GM21576 (cell line): ENCODE data around the gene ADCY5.

Experiments used
- ATAC-seq: cut with Tn5 transposase; IDR thresholded peaks from one replicate; pipeline ENCODE4 v1.9.1; 2021; ENCODE audit warnings: mild to moderate bottlenecking, moderate library complexity; ENCODE audit not compliant: unreplicated experiment

ADCY5 gene

DNA sequence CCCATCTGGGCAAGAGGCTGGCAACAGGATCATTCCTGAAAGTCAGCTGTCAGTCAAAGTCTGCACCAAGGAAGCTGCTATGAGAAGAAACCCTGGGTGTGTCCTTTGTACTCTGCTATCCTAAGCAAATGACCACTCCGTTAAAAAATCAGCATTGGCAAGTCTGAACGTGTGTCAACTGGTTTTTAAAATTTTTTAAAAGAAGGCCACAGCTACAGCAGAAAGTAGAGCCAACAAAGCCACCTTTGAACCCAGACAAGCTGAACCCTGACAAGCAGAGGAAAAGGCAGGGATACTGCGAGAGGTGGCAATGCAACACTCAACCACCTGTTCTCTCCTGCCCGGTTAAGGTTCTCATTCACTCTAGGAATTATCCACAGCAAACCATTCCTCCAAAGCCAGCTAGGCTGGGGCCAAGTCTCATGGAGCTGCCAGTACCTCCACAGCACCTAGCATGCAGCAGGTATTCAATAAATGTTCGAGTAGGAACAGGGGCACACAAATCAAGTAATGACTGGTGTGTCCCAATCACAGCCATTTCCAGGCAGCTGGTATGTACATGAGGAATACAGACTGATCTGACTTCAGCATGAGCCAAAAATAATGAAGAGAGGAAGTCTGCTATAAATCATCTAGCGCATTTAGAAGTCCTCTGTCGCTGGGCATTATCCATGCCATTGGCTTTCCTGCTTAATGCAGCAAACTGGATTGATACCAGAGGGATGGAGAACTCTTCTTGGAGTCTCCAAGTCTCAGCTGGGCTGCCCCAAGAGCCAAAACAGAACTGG lies 76.0 kb downstream of the ADCY5 start:
- ATAC-seq, result no peak

DNA sequence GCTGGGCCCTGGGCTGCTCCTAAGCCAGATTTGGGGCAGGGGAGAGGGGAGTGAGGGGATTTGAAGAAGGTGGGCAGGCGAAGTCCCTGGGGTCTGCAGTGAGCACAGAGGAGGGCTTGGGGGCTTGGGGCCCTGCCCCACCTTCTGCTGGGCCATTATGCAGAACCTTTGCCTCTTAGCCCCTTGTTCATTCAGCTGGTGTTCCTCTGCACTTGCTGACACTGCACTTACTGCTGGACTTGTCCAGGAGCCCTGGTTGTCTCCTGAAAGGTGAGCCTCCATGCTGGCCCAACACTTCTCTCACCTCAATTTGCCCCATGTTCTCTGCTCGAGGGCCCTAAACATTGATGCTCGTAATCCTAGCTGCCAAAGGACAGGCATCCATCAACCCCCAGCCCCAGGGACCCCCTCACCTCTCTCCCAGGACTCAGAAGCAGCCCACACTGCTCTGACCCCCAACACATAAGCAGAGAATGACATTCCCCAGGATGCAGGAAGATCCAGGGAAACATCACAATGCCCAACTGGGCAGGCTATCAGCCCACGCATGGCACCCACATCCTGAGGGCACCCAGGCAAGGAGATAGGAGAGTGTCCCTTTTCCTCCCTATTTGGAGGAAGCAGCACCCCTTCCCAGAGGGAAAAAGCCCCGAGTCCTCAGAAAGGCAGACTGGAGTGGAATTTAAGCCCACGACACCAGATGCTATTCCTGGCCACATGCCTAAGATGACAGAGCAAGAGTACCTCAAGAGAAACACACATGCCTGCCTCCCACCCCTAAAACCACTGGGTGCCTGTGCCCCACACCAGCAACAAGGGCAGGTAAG lies 76.8 kb downstream of the ADCY5 start:
- ATAC-seq, result no peak

DNA sequence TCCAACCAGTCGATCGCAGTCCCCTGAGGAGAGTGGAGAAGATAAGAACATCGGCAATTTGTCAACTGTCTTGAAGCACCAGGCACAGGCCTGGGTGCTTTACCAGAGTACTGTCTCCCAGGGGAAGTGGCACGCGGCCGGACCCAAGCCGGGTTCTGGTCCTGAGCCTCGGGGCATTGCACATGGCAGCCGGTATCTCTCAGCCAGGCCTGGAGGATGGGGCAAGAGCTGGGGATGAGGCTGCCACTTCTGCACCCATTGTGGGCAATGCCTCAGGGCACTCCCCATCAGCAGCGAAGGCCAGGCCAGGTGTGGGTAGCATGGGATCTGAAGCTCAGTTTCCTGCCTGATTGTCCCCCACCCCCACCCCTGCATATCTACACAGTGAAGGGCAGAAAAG lies 77.5 kb downstream of the ADCY5 start:
- ATAC-seq, result no peak

DNA sequence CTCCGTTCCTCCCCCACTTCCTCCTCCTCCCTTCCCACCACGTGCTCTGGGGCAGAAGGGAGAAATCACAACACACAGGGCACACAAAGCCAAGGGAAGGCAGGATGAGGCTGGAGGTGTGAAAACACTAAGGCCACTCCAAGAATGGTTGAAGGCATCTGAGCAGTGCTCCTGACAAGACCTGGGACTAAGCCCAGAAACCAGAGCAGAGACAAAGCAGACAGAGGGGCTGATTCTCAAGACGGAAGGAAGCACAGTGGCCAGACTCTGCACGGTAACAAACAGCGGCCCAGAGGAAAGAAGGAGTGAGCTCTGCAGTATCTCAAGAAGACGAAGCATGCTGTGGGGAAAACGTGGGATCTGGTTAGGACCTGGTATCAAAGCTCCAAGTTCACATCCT lies 78.1 kb downstream of the ADCY5 start:
- ATAC-seq, result no peak

DNA sequence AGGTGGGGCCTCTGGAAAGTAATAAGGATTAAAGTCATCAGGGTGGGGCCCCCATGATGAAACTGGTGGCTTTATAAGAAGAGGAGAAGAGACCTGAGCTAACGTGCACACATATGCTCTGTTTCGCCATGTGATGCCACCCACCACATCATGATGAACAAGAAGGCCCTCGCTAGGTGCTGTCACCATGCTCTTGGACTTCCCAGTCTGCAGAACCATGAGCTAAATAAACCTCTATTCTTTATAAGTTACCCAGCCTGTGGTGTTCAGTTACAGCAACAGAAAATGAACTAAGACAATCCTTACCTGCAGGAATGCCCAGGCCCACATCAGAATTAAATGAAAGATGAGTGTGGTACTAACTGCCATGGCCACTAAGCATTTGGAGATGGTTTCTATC lies 79.8 kb downstream of the ADCY5 start:
- ATAC-seq, result no peak

DNA sequence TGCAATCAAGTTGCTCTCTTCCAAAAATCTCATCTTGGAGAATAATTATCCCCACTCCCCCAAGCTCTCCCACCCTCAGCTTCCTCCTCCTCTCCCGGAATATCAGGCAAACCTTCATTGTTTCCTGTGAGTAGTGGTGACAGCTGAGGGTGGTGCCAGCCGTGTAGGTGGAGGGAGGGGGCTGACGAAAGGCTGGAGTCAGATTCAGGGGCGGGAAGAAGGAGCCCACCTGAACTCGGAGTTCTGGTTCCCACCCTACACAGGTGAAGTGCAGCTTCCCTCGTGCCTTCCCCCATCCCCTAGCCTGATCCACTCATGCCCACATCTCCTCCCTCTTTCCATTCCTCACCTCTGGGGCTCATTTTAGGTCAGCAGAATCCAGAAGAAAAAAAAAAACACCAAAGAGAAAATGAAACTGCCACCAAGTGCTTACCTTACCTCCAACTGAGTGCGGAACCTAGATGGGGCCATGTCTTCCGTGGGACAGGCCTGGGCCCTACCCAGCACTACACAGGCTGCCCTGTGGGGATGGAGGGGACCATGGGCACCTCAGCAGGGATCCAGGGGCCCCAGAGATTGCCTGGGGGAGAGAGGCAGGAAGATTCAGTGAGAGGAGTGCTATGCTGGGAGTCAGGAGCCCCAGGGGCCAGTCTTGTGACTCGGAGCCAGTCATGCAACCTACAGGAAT lies 81.3 kb downstream of the ADCY5 start:
- ATAC-seq, result no peak

DNA sequence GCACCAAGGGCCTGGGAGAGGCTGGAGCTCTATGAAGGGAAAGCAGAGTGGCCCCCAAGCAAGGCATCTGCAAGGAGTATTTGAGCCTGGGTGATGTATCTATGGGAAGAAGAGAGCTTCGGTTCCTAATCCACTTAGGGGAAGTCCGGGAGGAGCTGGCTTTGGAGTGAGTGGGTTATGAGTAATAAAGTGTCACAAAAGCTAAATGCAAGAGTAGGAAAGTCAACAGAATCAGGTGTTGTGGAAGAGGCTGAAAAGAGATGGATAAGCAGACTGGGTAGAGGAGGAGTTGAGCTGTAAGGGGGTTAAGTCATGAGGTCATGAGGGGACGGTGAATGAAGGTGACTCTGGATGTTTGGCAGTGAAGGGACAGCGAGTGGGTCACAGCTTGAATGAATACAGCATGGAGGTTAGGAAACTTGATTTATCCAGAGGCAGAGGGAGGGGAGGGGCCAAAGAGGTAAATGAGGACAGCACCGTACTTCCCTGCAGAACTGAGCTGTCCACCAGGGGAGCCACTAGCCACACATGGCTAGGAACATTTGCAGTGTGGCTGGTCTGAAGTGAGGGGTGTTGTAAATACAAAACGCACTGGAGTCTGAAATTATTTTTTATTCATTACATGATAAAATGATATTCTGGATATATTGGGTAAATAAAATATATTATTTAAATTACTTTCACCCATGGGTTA lies 83.3 kb downstream of the ADCY5 start:
- no peak for ATAC-seq

DNA sequence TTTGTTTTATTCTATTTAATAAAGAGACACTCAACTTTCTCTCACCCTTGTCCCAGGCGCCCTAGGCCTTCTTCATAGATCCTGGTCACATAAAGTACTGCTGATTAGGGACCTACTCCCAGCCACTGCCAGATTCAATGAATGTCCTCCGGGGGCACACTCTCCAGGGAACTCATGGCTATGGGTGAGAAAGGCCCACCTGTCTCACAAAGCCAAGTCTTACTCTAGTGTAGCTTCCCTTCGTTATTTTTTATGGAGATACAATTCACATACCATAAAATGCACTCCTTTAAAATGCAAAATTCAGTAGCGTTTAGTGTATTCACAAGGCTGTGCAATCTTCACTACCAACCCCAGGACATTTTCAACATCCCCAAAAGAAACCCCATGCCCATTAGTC lies 87.8 kb downstream of the ADCY5 start:
- no peak for ATAC-seq

DNA sequence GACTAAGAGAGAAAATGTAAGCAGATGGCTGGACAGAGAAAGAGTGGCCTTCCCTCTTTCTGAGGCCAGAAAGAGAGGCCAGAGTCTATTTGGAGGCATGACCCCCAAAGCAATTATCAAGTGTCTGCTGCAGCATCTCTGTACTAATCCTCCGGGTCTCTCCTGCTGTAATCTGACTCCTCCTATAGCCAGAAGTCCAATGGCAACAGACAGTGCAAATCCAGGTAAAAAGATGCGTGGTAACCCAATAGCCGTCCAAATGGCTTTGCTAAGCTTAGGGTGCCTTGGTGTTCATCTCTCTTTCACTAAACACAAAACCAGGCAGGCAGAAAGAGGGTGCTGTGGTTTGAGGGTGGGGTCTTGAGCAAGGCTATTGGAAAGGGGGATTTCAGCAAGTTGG lies 91.6 kb downstream of the ADCY5 start:
- no peak for ATAC-seq

DNA sequence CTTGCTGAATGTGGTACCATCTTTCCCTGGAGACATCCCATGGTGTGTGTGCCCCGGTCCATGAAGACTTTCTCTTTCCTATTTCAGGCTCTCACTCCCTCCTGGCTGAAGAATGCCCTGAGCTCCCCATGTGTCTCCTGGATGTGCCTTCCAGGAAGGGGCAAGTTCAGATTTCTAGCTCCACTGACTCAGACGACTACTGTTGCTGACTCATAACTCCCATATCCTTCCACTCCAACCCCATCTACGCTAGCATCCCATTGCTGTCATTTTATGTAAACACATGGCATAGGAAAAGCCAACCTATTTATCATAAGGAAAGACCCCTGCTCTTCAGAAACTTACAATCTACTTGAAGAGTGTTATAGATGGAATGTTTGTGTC lies 95.0 kb downstream of the ADCY5 start:
- no peak for ATAC-seq

DNA sequence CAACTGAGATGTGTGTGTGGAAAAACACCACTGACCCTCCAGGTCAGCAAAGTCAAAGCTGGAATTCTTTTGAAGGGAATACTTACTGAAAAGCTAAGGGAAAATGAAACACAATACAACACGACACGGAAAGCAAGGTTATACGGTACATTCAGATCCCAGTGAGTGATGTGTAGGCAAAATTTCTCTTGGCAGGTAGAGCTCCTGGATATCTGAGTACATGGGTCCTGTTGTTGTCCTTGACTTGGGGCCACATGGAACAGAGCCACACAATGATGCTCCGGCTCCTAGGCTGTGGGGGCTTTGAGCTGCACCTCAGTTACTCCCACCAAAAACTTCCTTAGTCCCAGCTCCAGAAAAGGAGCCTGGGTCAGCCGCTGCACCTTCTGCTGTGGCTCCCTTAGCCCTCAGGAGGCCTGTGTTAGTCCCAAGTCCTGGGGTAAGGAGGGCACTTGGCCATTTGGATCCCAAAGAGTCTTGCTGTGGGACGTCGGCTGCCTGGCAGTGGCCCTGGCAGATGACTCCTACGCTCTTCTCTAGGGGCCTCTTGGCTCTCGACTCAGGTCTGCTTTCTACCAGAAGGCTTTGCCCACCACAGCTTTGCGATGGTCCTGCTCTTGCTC lies 95.6 kb downstream of the ADCY5 start:
- no peak for ATAC-seq

DNA sequence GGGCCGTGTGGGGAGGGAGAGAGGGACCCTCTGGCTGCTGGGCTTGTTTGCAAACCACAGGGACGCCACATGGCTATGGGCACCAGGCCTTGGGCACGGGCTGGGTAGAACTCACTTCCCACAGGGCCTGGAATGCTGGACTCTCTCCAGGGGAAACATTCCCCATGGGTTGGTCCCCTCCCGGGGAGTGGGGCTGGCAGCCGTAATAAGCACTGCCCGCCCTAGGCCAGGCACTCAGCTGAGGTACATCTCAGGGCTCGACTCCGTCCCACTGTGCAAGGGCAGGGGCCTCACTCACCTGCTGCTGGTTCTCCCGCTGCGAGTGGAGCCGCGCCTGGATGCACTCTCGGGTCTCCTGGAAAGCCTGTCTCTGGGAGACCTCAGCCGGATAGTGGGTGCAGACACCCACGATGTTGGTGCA lies 96.7 kb downstream of the ADCY5 start:
- ATAC-seq, result no peak

DNA sequence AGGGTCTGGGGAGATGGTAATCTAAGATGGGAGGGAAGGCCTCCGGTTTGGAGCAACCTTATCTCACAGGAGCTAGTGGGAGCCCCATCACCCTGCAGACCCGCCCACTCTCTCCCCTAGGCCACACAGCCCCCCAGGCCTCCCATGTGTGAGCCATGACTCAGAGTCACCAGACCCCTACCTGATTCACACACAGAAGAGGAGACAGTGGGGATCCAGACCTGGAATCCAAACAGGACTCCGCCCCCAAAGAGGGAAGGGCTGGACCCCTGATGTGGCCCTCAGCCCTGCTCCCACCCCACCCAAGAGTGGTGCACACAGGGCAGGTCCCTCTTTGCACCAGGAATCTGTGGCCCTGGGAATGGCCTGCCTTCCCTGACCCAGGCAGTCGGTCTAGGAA lies 97.4 kb downstream of the ADCY5 start:
- ATAC-seq, result no peak

DNA sequence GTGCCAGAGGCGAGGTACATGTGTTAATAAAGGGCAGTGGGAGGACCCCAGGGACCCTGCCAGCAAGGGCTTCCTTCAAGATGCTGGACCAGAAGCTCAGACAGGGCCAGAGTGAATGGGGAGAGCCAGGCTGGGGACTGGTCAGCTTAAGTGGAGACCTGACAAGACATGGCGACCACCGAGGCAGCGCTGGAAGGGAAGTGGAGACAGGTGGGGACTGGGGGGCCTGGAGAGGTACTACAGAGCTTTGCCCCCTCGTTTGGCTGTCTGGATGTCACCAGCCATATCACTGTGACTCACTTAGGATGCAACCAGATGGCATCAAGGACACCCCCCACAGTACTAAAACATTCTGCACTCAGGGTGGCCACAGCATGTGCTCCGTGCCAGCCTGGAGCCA lies 97.9 kb downstream of the ADCY5 start:
- ATAC-seq, result no peak

DNA sequence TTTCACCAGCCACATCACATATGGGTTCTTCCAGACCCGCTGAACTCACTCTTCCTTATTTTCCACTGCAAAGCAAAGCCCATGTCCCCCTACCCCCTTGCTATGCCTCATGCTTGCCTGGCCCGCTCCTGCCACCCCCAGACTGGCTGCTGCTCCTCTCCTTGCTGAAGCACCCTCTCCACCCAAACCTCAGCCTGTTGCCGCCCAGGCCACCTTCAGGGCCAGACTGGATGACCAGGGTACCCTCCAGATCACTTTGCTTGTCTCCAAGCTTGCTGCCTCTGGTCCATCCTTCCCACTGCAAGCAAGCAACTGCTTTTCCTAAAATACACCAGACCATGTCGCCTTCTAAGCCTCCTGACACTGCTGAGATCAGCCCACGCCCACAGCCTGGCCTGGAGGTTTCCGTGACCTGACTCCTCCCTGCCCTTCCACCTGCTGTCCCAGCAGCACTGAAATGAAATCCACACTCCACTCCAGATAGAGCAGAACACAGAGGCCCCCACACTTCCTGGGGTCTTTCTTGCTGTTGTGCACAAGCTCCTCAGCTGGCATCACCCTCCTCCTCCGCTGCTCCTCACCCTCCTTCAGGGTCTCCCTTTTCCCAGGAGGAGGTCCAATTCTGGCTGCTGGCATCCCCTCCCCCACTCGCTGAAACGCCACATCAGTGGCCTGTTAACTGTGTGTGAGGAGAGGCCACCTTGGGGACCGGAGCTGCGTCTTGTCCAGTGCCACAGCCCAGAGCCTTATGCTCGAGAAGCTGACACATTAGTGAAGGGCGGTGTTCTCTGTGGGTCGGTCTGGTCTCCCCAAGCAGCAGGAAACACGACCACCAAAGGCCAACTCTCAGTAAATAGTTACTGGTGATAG lies 99.1 kb downstream of the ADCY5 start:
- ATAC-seq, result no peak

DNA sequence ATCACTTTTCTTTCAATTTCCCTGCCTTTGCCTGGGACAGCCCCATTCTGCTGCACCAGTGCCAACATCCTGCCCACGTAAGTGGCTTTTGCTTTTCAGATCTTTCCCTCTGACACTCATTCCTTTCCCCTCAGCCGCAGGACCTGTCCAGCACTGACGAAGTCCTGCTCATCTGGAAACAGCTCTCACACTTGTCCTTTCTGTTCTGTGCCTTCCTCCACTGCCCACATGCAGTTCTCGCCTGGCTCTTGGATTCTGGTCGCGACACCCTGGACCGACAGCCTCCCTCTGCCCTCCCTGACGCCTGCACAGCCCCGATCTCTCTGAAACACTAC lies 99.7 kb downstream of the ADCY5 start:
- ATAC-seq, result no peak

DNA sequence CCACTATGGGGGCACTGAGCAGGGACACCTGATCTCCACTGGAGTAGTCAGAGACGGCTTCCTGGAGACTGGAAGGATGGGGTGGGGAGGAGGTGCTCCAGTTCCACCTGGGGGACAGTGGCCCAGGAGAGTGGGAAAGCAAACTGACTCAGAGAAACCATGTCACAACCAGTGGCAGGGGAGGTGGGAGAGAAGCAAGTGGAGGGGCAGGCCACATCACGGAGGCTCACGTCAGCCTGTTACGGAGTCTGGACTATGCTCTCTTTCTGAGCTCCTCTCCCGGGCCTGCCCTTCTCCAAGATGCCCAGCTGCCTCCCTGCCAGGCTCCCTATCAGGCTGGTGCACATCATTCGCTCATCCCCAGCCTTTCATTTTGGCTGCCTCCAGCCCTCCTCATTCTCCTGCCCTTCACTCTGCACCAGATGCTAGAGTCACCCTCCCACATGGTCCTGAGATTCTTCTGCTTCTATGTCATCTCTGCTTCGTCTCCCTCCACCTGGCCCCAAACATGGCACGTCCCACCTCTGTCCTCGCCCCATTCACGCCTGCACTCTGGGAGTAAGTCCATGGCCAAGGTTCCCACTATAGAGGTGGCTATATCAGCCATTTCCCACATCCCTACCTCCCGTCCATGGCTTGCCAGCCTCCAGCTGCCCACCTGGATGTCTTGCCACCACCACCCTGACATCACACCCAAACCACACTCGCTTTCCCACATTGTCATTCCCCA lies 100.3 kb downstream of the ADCY5 start:
- ATAC-seq, result no peak

DNA sequence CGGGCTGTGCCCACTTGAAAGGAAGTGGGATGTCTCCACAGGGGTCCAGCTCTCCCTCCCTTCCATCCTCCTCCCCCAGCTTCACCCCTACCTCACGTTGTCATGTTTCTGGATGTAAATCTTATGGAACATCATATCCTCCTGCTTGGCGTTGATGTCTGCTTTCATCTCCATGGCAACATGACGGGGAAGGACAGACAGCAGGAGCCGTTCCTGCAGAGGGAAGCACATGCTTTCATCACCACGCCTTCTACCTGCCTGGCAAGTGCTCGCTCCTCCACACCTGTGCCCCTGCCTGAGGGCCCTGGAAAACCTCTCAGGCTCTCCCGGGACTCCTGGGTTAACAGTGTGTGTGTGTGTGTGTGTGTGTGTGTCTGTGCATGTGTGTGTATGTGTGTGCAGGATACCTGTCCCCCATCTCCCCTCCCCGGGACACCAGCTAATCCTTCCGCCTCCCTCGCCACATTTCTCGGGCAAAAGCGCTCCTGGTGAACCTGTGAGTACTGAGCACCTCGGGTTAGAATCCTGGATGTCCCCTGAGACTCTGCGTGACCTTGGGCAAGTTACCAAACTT lies 101.1 kb downstream of the ADCY5 start:
- no peak for ATAC-seq

DNA sequence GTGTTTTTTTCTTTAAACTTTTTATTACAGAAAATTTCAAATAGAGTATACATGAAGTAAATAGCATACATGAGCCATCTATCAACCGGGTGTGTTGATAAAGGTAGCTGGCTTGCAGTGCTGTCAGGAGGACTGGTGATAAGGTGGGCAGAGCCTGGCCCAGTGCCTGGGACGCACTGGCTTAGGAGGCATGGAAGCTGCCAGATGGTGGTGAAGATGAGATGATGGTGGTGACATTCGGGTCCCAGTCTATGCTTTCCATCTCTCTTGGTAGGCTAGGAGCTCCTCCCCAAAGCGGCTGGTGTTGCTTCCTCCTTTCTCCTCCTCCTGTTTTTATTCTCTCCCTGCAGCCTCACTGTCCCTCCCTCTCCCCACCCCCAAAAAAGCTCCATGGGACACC lies 101.7 kb downstream of the ADCY5 start:
- ATAC-seq, result no peak
